Heart right ventricle (tissue), 16 donors: ENCODE measurements around the gene ZNF680. TPM values are rescaled to one million over a fixed set of nuclear protein-coding genes. Genes with fewer than 3 reads are reported as not detected.

Experiments used
- ATAC-seq, 8 donors: fragments of 200-7000 bp; cut with Tn5 transposase; one replicate each; pipeline ENCODE4 v1.9.1; 2020; ENCODE audit warnings: mild to moderate bottlenecking in 8 of 8, moderate library complexity in 8 of 8, moderate number of reproducible peaks in 1 of 8
- DNase-seq, 2 donors: peaks; one replicate each; pipeline ENCODE4 v3.0.0-alpha.2; 2020
- H3K27ac ChIP-seq, 10 donors: fragments of 200-600 bp; sonication (generic) in 2 of 10; one replicate each; pipeline versions ENCODE4 v1.5.0 to v1.8.0; 2020 to 2022; ENCODE audit warnings: mild to moderate bottlenecking in 3 of 10
- H3K27me3 ChIP-seq, 7 donors: fragments of 200-600 bp; one replicate each; pipeline ENCODE4 v1.8.0; 2021 to 2022; ENCODE audit warnings: mild to moderate bottlenecking in 2 of 7
- H3K36me3 ChIP-seq, 9 donors: fragments of 200-600 bp; sonication (generic) in 1 of 9; one replicate each; pipeline versions ENCODE4 v1.5.0 to v1.8.0; 2020 to 2022; ENCODE audit warnings: mild to moderate bottlenecking in 2 of 9
- H3K4me1 ChIP-seq, 9 donors: fragments of 200-600 bp; sonication (generic) in 1 of 9; one replicate each; pipeline versions ENCODE4 v1.5.0 to v1.8.0; 2020 to 2022; ENCODE audit warnings: mild to moderate bottlenecking in 4 of 9
- H3K4me3 ChIP-seq, 10 donors: fragments of 200-600 bp; sonication (generic) in 2 of 10; one replicate each; pipeline versions ENCODE4 v1.5.0 to v1.8.0; 2020 to 2022; ENCODE audit warnings: mild to moderate bottlenecking in 7 of 10, moderate library complexity in 2 of 10
- H3K9me3 ChIP-seq, 11 donors: fragments of 200-600 bp in 10 of 11; sonication (generic) in 2 of 11; one replicate each; pipeline versions ENCODE4 v1.5.0 to v1.8.0; 2013 to 2022; ENCODE audit warnings: mild to moderate bottlenecking in 2 of 11, control low read depth in 1 of 11, moderate library complexity in 1 of 11
- CTCF ChIP-seq, 9 donors: fragments of 200-600 bp; sonication (generic) in 2 of 9; IDR thresholded peaks; one replicate each; pipeline versions ENCODE4 v1.5.0 to v1.8.0; 2021 to 2022; ENCODE audit warnings: antibody characterized with exemption in 9 of 9, mild to moderate bottlenecking in 5 of 9, moderate library complexity in 1 of 9
- WGBS, 2 donors: extraction: QIAGEN DNeasy Blood & Tissue Kit; methylation state at CpG; one replicate each; pipeline ENCODE4 v1.1.7; 2013; ENCODE audit warnings: inconsistent platforms in 1 of 2; 5-methylcytosine and 5-hydroxymethylcytosine counted together
- intact Hi-C, 10 donors: fragments of 100-400 bp; cut with DNase I; formaldehyde crosslinking; loops; one replicate each; pipeline versions ENCODE4 v1.11.1 to v1.14.2; 2022
- polyA plus RNA-seq, 2 donors: library from polyadenylated mRNA; stranded (reverse); fragments of 200-250 nt; gene quantifications; one replicate each; pipeline ENCODE4 v1.2.3, GENCODE V29; 2013
- total RNA-seq, 10 donors: library from RNA; stranded (reverse); fragmentation: NEBNext Ultra II Directional in 3 of 10; extraction: Animal tissue kit (Norgen Biotek cat#: 25700) in 3 of 10; gene quantifications; one replicate each; pipeline versions ENCODE4 v1.2.1 to v1.2.4, GENCODE V29; 2021 to 2023
- donor health status: Arrhythmogenic right ventricular cardiomyopathy.
- donor health status: ischemic (EF 13 %, LVEDD 7.1; RV severe dilation, severe dysfunction).
- donor health status: healthy with polysubstance abuse.
- donor health status: DM: no; HTN: yes; CAD: no.
- donor health status: DM: no; HTN: no; CAD: no.
- donor health status: ischemic (EF 25% LVEDD 6.9; RV normal size, moderate dysfunction).
- donor health status: ischemic (EF 25% LVEDD 5.7; RV mildly dilated, moderate dysfunction).
- donor health status: healthy.
- donor health status: DM: yes; HTN: yes; CAD: no.
- donor health status: Ischemic cardiomyopathy.
- donor health status: ischemic (EF 35%, LVEDD 5.7; RV mildly dilated, moderate dysfunction).
- donor health status: nonischemic (EF 11% LVEDD 7.7; RV severe dilation, severe dysfunction).
- donor health status: DM: yes; HTN: yes; CAD: no.
- donor health status: PGD.
- donor health status: ischemic (EF 29% LVEDD 5.4; RV normal size, mild dysfunction).
- donor health status: nonischemic (EF 23%, LVEDD 6.1; RV moderate dilation, normal function).

Gene ZNF680
- total and polyA plus RNA-seq, 12 donors: 2.9 to 28.7 (median 20.6) TPM

GRCh38 chr7:64562256-64562625 is 630 bp downstream of the ZNF680 start:
- ATAC-seq: no peak
- intact Hi-C loops: loop anchor here in 5 of 10 donors (2.0 to 10.0 kb wide), 7 partner anchors 47 to 257 kb away; partner anchors contain the start of genes ZNF107 (in 1 of the 5) and ZNF736 (in 1 of the 5)
- Histone ChIP-seq H3K36me3 (peaks cover 0 to 8% (median 0%) of the 10 kb centered on the region in 9 donors), H3K27ac (peak overlapping the region; percentile 79 to 94 (median 88)), H3K4me3 (peak overlapping the region; percentile 57 to 89 (median 80)), H3K4me1 (peaks cover 6 to 52% (median 37%) of the 10 kb centered on the region in 9 donors), H3K9me3 (peaks cover 0 to 3% (median 0%) of the 10 kb centered on the region in 11 donors), H3K27me3 (no peaks in the 10 kb centered on the region)
- DNase-seq: no peak
- no peak for TF ChIP-seq CTCF (IDR thresholded peaks at IDR 0.05)
- WGBS, 2 donors: 7 to 17% methylated on average over 4 of the region's 4 CpGs

- Histone ChIP-seq H3K4me3 (peak overlapping the region in 3 of 10 donors; percentile 9 to 31 (median 22)), H3K27me3 (no peaks in the 10 kb centered on the region), H3K36me3 (peaks cover 0 to 14% (median 0%) of the 10 kb centered on the region in 9 donors), H3K9me3 (peaks cover 0 to 15% (median 0%) of the 10 kb centered on the region in 11 donors), H3K27ac (peak overlapping the region; percentile 72 to 86 (median 84)), H3K4me1 (peaks cover 6 to 74% (median 37%) of the 10 kb centered on the region in 9 donors)
- ATAC-seq (no peak), DNase-seq (no peak)
- TF ChIP-seq CTCF (IDR thresholded peaks at IDR 0.05): no peak
- WGBS, 2 donors: 28 to 36% methylated on average over 5 of the region's 5 CpGs
- intact Hi-C loops: loop anchor here in 1 of 10 donors (10.0 kb wide), 1 partner anchor 244 kb away; the partner anchor contains the start of gene ZNF736
These were observed 3.7 kb downstream of the ZNF680 start for GRCh38 chr7:64559206-64559605.

- DNase-seq (no peak), ATAC-seq (no peak)
- H3K4me1 ChIP-seq: peaks cover 6 to 74% (median 37%) of the 10 kb centered on the region in 9 donors
- H3K27ac ChIP-seq: peak overlapping the region; percentile 72 to 86 (median 84)
- peak overlapping the region in 3 of 10 donors; percentile 9 to 31 (median 22) for H3K4me3 ChIP-seq
- H3K36me3 ChIP-seq: peaks cover 0 to 14% (median 0%) of the 10 kb centered on the region in 9 donors
- H3K9me3 ChIP-seq: peaks cover 0 to 15% (median 0%) of the 10 kb centered on the region in 11 donors
- WGBS, 2 donors: 31 to 34% methylated on average over 4 of the region's 4 CpGs
- H3K27me3 ChIP-seq: no peaks in the 10 kb centered on the region
- intact Hi-C loops: loop anchor here in 1 of 10 donors (10.0 kb wide), 1 partner anchor 244 kb away; the partner anchor contains the start of gene ZNF736
- TF ChIP-seq CTCF (IDR thresholded peaks at IDR 0.05): no peak
These were observed 4.1 kb downstream of the ZNF680 start for GRCh38 chr7:64558781-64559180.

- ATAC-seq (no peak), DNase-seq (no peak)
- 71 to 77% methylated on average over 1 of the region's 1 CpG for WGBS, 2 donors
- Histone ChIP-seq H3K4me3 (peak overlapping the region in 2 of 10 donors; percentile 22 to 31), H3K4me1 (peaks cover 6 to 71% (median 35%) of the 10 kb centered on the region in 9 donors), H3K9me3 (peaks cover 0 to 19% (median 0%) of the 10 kb centered on the region in 11 donors), H3K27me3 (no peaks in the 10 kb centered on the region), H3K27ac (peak overlapping the region; percentile 72 to 86 (median 84)), H3K36me3 (peaks cover 0 to 14% (median 0%) of the 10 kb centered on the region in 9 donors)
- no peak for TF ChIP-seq CTCF (IDR thresholded peaks at IDR 0.05)
- intact Hi-C loops: loop anchor here in 1 of 10 donors (10.0 kb wide), 1 partner anchor 244 kb away; the partner anchor contains the start of gene ZNF736
These were observed 4.6 kb downstream of the ZNF680 start for GRCh38 chr7:64558323-64558705.
